HCT116 (cell line): Measurements from ENCODE around the gene SEC14L3. TPM values are rescaled to one million over a fixed set of nuclear protein-coding genes. Genes with fewer than 3 reads are reported as not detected.

Experiments used
- ATAC-seq: fragments of 200-7000 bp; cut with Tn5 transposase; 2 replicates; pipeline ENCODE4 v1.9.1; 2020; ENCODE audit warnings: mild to moderate bottlenecking, moderate library complexity
- BruUV-seq: library from RNA; stranded (reverse); fragments of 400-500 nt; replicated peaks from 2 replicates; lab custom pipeline; 2021; lab: Mats Ljungman, UMichigan
- CTCF ChIA-PET: fragments of 300-600 bp; sonication (Branson Sonifier 250); formaldehyde crosslinking; loops from one replicate; lab custom pipeline; 2021; ENCODE audit warnings: antibody characterized with exemption; lab: Charles Lee
- POLR2A ChIA-PET: fragments of 300-600, 350-600 bp; sonication (Branson Sonifier 250); formaldehyde crosslinking; loops from one replicate; lab custom pipeline; 2021; ENCODE audit warnings: antibody characterized with exemption; lab: Charles Lee
- RAD21 ChIA-PET, 2 experiments: fragments of 300-600 bp; sonication (Branson Sonifier 250); formaldehyde crosslinking; loops; one replicate each; lab custom pipeline; 2023; ENCODE audit warnings: low total read pairs in 2 of 2; ENCODE audit not compliant: uncharacterized antibody in 2 of 2, unreplicated experiment in 2 of 2, low non-redundant PET in 1 of 2; lab: Charles Lee
- DNase-seq: peaks from one replicate; pipeline ENCODE4 v3.0.0-alpha.2; 2010; ENCODE audit warnings: low read depth, low spot score
- H2AFZ ChIP-seq: fragments of 200-600 bp; shearing (Covaris generic), sonication (generic); 2 replicates; pipeline ENCODE4 v1.6.1; 2017; ENCODE audit warnings: low read depth, mixed run types, mixed read lengths, antibody characterized with exemption, low read length; ENCODE audit not compliant: poor library complexity, severe bottlenecking
- H3K27ac ChIP-seq: 2 replicates; pipeline ENCODE4 v1.5.1; 2012; ENCODE audit warnings: low read depth, low read length
- H3K27me3 ChIP-seq: fragments of 200-600 bp; sonication (generic); 2 replicates; pipeline ENCODE4 v1.6.1; 2016; ENCODE audit warnings: mixed run types, low read length, mixed read lengths; ENCODE audit not compliant: insufficient read depth
- H3K36me3 ChIP-seq, 2 experiments: fragments of 200-500 bp in 1 of 2; fragments of 200-600 bp in 1 of 2; sonication (Bioruptor generic) in 1 of 2; sonication (generic) in 1 of 2; 2 replicates each; pipeline versions ENCODE4 v1.5.1 to v1.6.1; 2014 to 2016; ENCODE audit warnings: low read length in 2 of 2, inconsistent platforms in 1 of 2, mixed read lengths in 1 of 2, mixed run types in 1 of 2; ENCODE audit not compliant: insufficient read depth in 2 of 2, control insufficient read depth in 1 of 2
- H3K4me1 ChIP-seq, 2 experiments: fragments of 200-600 bp in 1 of 2; sonication (generic) in 1 of 2; 2 replicates each; pipeline versions ENCODE4 v1.5.1 to v1.6.1; 2012 to 2017; ENCODE audit warnings: low read length in 2 of 2, inconsistent platforms in 1 of 2, mild to moderate bottlenecking in 1 of 2, mixed read lengths in 1 of 2, mixed run types in 1 of 2, moderate library complexity in 1 of 2; ENCODE audit not compliant: insufficient read depth in 2 of 2, control insufficient read depth in 1 of 2
- H3K4me2 ChIP-seq: fragments of 200-600 bp; sonication (generic); 2 replicates; pipeline ENCODE4 v1.6.1; 2017; ENCODE audit warnings: mixed run types, low read length, mixed read lengths
- H3K4me3 ChIP-seq, 2 experiments: fragments of 200-600 bp in 1 of 2; sonication (generic) in 1 of 2; replicated peaks in 1 of 2; 2 replicates each; pipeline ENCODE4 v1.5.1; 2011 to 2016; ENCODE audit warnings: low read length in 2 of 2, control low read depth in 1 of 2, low read depth in 1 of 2, mild to moderate bottlenecking in 1 of 2, mixed read lengths in 1 of 2, mixed run types in 1 of 2
- H3K79me2 ChIP-seq: fragments of 200-600 bp; sonication (generic); 2 replicates; pipeline ENCODE4 v1.6.1; 2017; ENCODE audit warnings: mild to moderate bottlenecking, mixed run types, low read length, moderate library complexity, mixed read lengths; ENCODE audit not compliant: insufficient read depth
- H3K9ac ChIP-seq: fragments of 200-600 bp; sonication (generic); 2 replicates; pipeline ENCODE4 v1.6.1; 2016; ENCODE audit warnings: low read length, mixed read lengths
- H3K9me2 ChIP-seq: fragments of 200-600 bp; sonication (generic), shearing (Covaris generic); 2 replicates; pipeline ENCODE4 v1.6.1; 2017; ENCODE audit warnings: mixed run types, mild to moderate bottlenecking, moderate library complexity; ENCODE audit not compliant: insufficient read depth
- H3K9me3 ChIP-seq, 2 experiments: fragments of 200-500 bp in 1 of 2; fragments of 200-600 bp in 1 of 2; sonication (Bioruptor generic) in 1 of 2; sonication (generic) in 1 of 2; 2 replicates each; pipeline ENCODE4 v1.6.1; 2014 to 2017; ENCODE audit warnings: low read length in 2 of 2, mixed read lengths in 2 of 2, inconsistent platforms in 1 of 2, low read depth in 1 of 2, mild to moderate bottlenecking in 1 of 2, mixed run types in 1 of 2, moderate library complexity in 1 of 2; ENCODE audit not compliant: control insufficient read depth in 1 of 2, insufficient read depth in 1 of 2
- H4K20me1 ChIP-seq: fragments of 200-600 bp; sonication (generic), shearing (Covaris generic); 2 replicates; pipeline ENCODE4 v1.6.1; 2017; ENCODE audit warnings: mixed run types, mild to moderate bottlenecking, moderate library complexity; ENCODE audit not compliant: insufficient read depth
- ATF3 ChIP-seq: IDR thresholded peaks from 2 replicates; pipeline ENCODE4 v1.6.1; 2012
- CEBPB ChIP-seq: IDR thresholded peaks from 2 replicates; pipeline ENCODE4 v1.6.1; 2012; ENCODE audit warnings: low read depth
- CTCF ChIP-seq, 3 experiments: fragments of 200-600 bp in 1 of 3; sonication (generic) in 1 of 3; IDR thresholded peaks in 2 of 3; conservative IDR thresholded peaks in 1 of 3; 2 replicates each; pipeline ENCODE4 v1.5.1; 2012 to 2017; ENCODE audit warnings: low read depth in 2 of 3, low read length in 2 of 3, antibody characterized with exemption in 1 of 3, borderline replicate concordance in 1 of 3, control low read depth in 1 of 3, mild to moderate bottlenecking in 1 of 3, mixed read lengths in 1 of 3, mixed run types in 1 of 3, moderate library complexity in 1 of 3; ENCODE audit not compliant: insufficient read depth in 1 of 3
- EGR1 ChIP-seq: IDR thresholded peaks from 2 replicates; pipeline ENCODE4 v1.6.1; 2012; ENCODE audit warnings: low read depth
- EZH2 ChIP-seq: fragments of 200-600 bp; sonication (generic); IDR thresholded peaks from 2 replicates; pipeline ENCODE4 v1.6.1; 2017; ENCODE audit warnings: antibody characterized with exemption, mixed run types
- EZH2phosphoT487 ChIP-seq: fragments of 200-600 bp; IDR thresholded peaks from 2 replicates; pipeline ENCODE4 v1.6.1; 2018; ENCODE audit warnings: antibody characterized with exemption, borderline replicate concordance
- FOSL1 ChIP-seq: IDR thresholded peaks from 2 replicates; pipeline ENCODE4 v1.6.1; 2012; ENCODE audit warnings: low read depth
- JUND ChIP-seq: IDR thresholded peaks from 2 replicates; pipeline ENCODE4 v1.6.1; 2012
- MAX ChIP-seq: IDR thresholded peaks from 2 replicates; pipeline ENCODE4 v1.6.1; 2012
- POLR2A ChIP-seq: IDR thresholded peaks from 2 replicates; pipeline ENCODE4 v1.7.0; 2011; ENCODE audit warnings: borderline replicate concordance; ENCODE audit not compliant: insufficient read depth, insufficient read length; ENCODE audit errors: extremely low read depth
- RAD21 ChIP-seq: IDR thresholded peaks from 2 replicates; pipeline ENCODE4 v1.6.1; 2012; ENCODE audit warnings: low read depth, mild to moderate bottlenecking
- REST ChIP-seq: IDR thresholded peaks from 2 replicates; pipeline ENCODE4 v1.6.1; 2012; ENCODE audit warnings: low read depth
- SIN3A ChIP-seq: IDR thresholded peaks from 2 replicates; pipeline ENCODE4 v1.6.1; 2012; ENCODE audit warnings: low read depth
- SP1 ChIP-seq: IDR thresholded peaks from 2 replicates; pipeline ENCODE4 v1.6.1; 2012; ENCODE audit warnings: low read depth
- SRF ChIP-seq: IDR thresholded peaks from 2 replicates; pipeline ENCODE4 v1.6.1; 2012; ENCODE audit warnings: low read depth
- TCF7L2 ChIP-seq: IDR thresholded peaks from 2 replicates; pipeline ENCODE4 v1.7.0; 2011; ENCODE audit warnings: borderline replicate concordance, inconsistent platforms; ENCODE audit not compliant: insufficient read depth, insufficient read length; ENCODE audit errors: extremely low read depth
- YY1 ChIP-seq: IDR thresholded peaks from 2 replicates; pipeline ENCODE4 v1.6.1; 2011; ENCODE audit warnings: low read length, low read depth, moderate library complexity, mild to moderate bottlenecking; ENCODE audit not compliant: insufficient replicate concordance; ENCODE audit errors: extremely low read depth
- intact Hi-C: fragments of 100-400 bp; cut with micrococcal nuclease; formaldehyde crosslinking; loops from 2 replicates; pipeline ENCODE4 v1.10.0; 2022
- total RNA-seq: library from RNA; stranded (reverse); gene quantifications from one replicate; pipeline ENCODE4 v1.2.1, GENCODE V29; 2021; ENCODE audit not compliant: unreplicated experiment

The SEC14L3 gene
- total RNA-seq, 1 experiment from 2014 or later = not detected

GRCh38 chr22:30492144-30492543, 20.3 kb upstream of the SEC14L3 start:
- ChIA-PET CTCF (no interaction called here), POLR2A (no interaction called here), RAD21 (no interaction called here)
- no TSS peak for BruUV-seq
- no peaks in the 10 kb centered on the region for H3K36me3 ChIP-seq
- no peaks in the 10 kb centered on the region for H4K20me1 ChIP-seq
- DNase-seq = no peak
- no peak overlapping the region for H2AFZ ChIP-seq
- intact Hi-C loops = no loop called here
- H3K9me2 ChIP-seq = no peaks in the 10 kb centered on the region
- TF ChIP-seq MAX = no peak
- no peak for TF ChIP-seq EZH2phosphoT487
- TF ChIP-seq SIN3A = no peak
- no peak overlapping the region for H3K27ac ChIP-seq
- H3K4me2 ChIP-seq = no peak overlapping the region
- no peaks in the 10 kb centered on the region for H3K79me2 ChIP-seq
- no peak overlapping the region for H3K9ac ChIP-seq
- H3K4me1 ChIP-seq = no peaks in the 10 kb centered on the region
- no peaks in the 10 kb centered on the region for H3K9me3 ChIP-seq
- ATAC-seq = no peak
- no peaks in the 10 kb centered on the region for H3K27me3 ChIP-seq
- no peak overlapping the region for H3K4me3 ChIP-seq

GRCh38 chr22:30491381-30491780, 19.6 kb upstream of the SEC14L3 start:
- CTCF ChIA-PET = no interaction called here
- no peaks in the 10 kb centered on the region for H3K9me3 ChIP-seq
- no peak for TF ChIP-seq EZH2
- TF ChIP-seq SP1 = no peak
- no peak for TF ChIP-seq SIN3A
- TF ChIP-seq YY1 = no peak
- TF ChIP-seq EZH2phosphoT487 = no peak
- TF ChIP-seq CTCF (IDR thresholded peaks at IDR 0.05 in 2 of 3, conservative IDR thresholded peaks at IDR 0.05 in 1 of 3; ENCODE audit: borderline replicate concordance in 1 of 3, insufficient read depth in 1 of 3, low read depth in 2 of 3, low read length in 2 of 3) = no peak
- TF ChIP-seq TCF7L2 = no peak
- no peak for TF ChIP-seq FOSL1
- TF ChIP-seq REST = no peak
- TF ChIP-seq POLR2A = no peak
- TF ChIP-seq ATF3 = no peak
- TF ChIP-seq CEBPB = no peak
- TF ChIP-seq EGR1 = no peak
- TF ChIP-seq RAD21 = no peak
- TF ChIP-seq SRF = no peak
- TF ChIP-seq JUND = no peak

More at GRCh38 chr22:30491381-30491780, 19.6 kb upstream of the SEC14L3 start:
- H3K4me1 ChIP-seq = no peaks in the 10 kb centered on the region
- no peak for ATAC-seq
- H3K4me3 ChIP-seq = no peak overlapping the region
- no peaks in the 10 kb centered on the region for H3K36me3 ChIP-seq
- H2AFZ ChIP-seq = no peak overlapping the region
- intact Hi-C loops = no loop called here
- H4K20me1 ChIP-seq = no peaks in the 10 kb centered on the region
- no peak overlapping the region for H3K27ac ChIP-seq
- ChIA-PET RAD21 (no interaction called here), POLR2A (no interaction called here)
- no peaks in the 10 kb centered on the region for H3K9me2 ChIP-seq
- no peaks in the 10 kb centered on the region for H3K79me2 ChIP-seq
- no peak overlapping the region for H3K9ac ChIP-seq
- DNase-seq = no peak
- no TSS peak for BruUV-seq
- H3K27me3 ChIP-seq = no peaks in the 10 kb centered on the region
- H3K4me2 ChIP-seq = no peak overlapping the region
